ENCODE measurements around the gene RPRML. TPM values are rescaled to one million over a fixed set of nuclear protein-coding genes. Genes with fewer than 3 reads are reported as not detected.
"Not testable (repeated sequence)": the region's sequence is repeated elsewhere in the genome, so short reads cannot be mapped to it uniquely, and the experiment has no call there.

The RPRML gene
- total RNA-seq, 2 donors from 2014 or later: 2.2 TPM; not detected in 1

DNA sequence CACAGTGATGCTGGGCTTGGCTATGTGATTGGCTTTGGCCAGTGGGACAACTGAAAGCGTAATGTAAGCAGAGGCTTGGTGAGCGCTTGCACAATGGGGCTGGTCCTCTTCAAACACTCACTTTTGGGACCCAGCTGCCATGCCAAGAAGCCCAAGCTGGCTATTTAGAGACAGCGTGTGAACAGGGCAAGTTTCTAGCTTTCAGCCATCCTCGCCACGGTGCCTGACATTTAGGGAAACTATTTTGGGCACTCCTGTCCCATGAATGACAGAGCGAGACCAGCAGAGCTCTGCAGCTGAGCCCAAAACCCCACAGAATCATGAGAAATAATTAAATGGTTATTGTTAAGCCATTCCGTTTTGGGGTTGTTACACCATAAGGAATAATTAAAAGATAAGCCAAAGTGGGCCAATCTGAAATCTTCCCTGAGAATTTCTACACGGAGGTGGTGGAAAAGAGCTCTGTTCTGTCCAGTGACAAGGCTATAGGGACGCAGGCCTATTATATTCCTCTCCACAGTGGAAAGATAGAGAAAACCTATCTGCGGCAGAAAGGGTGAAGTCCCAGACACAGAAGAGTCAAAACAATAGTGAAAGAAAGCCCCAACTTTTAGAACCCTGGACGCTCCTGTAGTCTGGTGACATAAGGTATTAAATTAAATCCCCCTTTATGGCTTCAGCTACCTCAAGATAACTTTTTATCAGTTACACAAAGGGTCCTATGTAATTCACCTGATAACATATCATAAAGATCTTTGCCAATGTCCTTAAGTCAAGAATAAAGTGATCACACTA lies 10.8 kb upstream of the RPRML start:
- intact Hi-C loops (cut with DNase I): no loop called here

DNA sequence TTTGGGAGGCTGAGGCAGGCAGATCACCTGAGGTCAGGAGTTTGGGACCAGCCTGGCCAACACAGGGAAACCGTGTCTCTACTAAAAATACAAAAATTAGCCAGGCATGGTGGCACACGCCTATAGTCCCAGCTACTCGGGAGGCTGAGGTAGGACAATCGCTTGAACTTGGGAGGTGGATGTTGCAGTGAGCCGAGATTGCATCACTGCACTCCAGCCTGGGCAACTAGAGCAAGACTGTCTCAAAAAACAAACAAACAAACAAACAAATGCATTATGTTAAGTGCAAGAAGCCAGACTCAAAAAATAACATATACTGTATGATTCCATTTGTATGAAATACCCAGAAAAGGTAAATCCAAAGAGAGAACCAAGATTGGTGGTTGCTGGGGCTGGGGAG lies 8.9 kb upstream of the RPRML start:
- H3K27ac ChIP-seq; intact Hi-C loops (cut with DNase I); H3K4me3 ChIP-seq; H3K27me3 ChIP-seq (replicated peaks; ENCODE audit: insufficient read depth); H3K36me3 ChIP-seq; DNase-seq (ENCODE audit: low spot score); H3K4me1 ChIP-seq (replicated peaks); H3K9me3 ChIP-seq: not testable (repeated sequence)
- 86% methylated on average over 5 of the region's 5 CpGs for WGBS

More for the DNA sequence above, 10.8 kb upstream of the RPRML start:
- Histone ChIP-seq H3K27me3 (replicated peaks; ENCODE audit: insufficient read depth) (no peaks in the 10 kb centered on the region), H3K9me3 (no peaks in the 10 kb centered on the region), H3K36me3 (no peaks in the 10 kb centered on the region), H3K27ac (no peak overlapping the region), H3K4me1 (replicated peaks) (no peaks in the 10 kb centered on the region), H3K4me3 (no peak overlapping the region)
- DNase-seq (ENCODE audit: low spot score): no peak
- 75% methylated on average over 11 of the region's 11 CpGs for WGBS
- TF ChIP-seq POLR2A (IDR thresholded peaks at IDR 0.05): no peak
- TF ChIP-seq POLR2AphosphoS5 (IDR thresholded peaks at IDR 0.05): no peak
- TF ChIP-seq, protein P1, sequence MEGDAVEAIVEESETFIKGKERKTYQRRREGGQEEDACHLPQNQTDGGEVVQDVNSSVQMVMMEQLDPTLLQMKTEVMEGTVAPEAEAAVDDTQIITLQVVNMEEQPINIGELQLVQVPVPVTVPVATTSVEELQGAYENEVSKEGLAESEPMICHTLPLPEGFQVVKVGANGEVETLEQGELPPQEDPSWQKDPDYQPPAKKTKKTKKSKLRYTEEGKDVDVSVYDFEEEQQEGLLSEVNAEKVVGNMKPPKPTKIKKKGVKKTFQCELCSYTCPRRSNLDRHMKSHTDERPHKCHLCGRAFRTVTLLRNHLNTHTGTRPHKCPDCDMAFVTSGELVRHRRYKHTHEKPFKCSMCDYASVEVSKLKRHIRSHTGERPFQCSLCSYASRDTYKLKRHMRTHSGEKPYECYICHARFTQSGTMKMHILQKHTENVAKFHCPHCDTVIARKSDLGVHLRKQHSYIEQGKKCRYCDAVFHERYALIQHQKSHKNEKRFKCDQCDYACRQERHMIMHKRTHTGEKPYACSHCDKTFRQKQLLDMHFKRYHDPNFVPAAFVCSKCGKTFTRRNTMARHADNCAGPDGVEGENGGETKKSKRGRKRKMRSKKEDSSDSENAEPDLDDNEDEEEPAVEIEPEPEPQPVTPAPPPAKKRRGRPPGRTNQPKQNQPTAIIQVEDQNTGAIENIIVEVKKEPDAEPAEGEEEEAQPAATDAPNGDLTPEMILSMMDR (IDR thresholded peaks at IDR 0.05): no peak

DNA sequence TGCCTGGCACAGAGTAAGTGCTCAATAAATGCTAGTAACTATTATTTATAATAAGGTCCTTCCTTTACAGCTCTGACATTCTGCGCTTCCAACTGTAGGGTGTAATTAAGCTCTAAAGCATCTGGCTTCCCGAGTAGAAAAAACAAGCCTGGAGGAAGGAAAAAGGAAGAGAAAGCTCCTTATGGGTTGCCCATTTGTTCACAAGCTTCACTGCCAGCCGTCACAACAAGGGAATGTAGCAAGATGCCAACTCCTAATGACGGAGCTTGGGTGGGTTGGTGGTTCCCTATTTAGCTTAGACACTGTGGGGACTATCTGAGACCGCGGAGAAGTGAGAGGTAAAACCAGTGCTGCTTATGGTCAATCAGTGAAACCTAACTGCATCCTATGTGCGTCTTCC lies 7.3 kb upstream of the RPRML start:
- H3K27me3 ChIP-seq (replicated peaks; ENCODE audit: insufficient read depth): no peaks in the 10 kb centered on the region
- intact Hi-C loops (cut with DNase I): no loop called here
- no peaks in the 10 kb centered on the region for H3K36me3 ChIP-seq
- TF ChIP-seq POLR2AphosphoS5 (IDR thresholded peaks at IDR 0.05): no peak
- no peak for TF ChIP-seq POLR2A (IDR thresholded peaks at IDR 0.05)
- TF ChIP-seq, protein P1 (IDR thresholded peaks at IDR 0.05): no peak
- no peaks in the 10 kb centered on the region for H3K9me3 ChIP-seq
- no peaks in the 10 kb centered on the region for H3K4me1 ChIP-seq (replicated peaks)
- H3K4me3 ChIP-seq: no peak overlapping the region
- H3K27ac ChIP-seq: no peak overlapping the region
- WGBS: 82% methylated on average over 7 of the region's 7 CpGs
- no peak for DNase-seq (ENCODE audit: low spot score)

DNA sequence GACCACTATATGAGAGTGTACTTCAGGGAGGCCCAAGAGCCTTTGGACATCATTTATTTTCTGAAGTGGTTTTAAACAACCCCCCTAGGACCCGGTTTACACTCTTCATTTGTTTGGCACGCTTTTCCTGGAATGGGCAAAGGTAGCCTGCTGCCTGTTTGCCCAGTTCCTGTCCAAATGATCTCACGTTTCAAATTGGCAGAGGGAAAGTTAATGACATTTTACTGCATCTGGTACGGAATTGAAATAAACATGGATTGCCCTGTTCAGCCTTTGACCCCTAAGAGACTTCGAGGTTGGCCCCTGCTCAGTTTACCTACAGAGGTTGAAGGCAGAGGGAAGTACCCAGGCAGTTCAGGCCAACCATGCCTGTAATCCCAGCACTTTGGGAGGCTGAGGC lies 5.8 kb upstream of the RPRML start:
- 25% methylated on average over 5 of the region's 5 CpGs for WGBS
- intact Hi-C loops (cut with DNase I): no loop called here
- Histone ChIP-seq H3K4me1 (replicated peaks) (no peaks in the 10 kb centered on the region), H3K27ac (no peak overlapping the region), H3K36me3 (no peaks in the 10 kb centered on the region), H3K9me3 (no peaks in the 10 kb centered on the region), H3K4me3 (no peak overlapping the region), H3K27me3 (replicated peaks; ENCODE audit: insufficient read depth) (no peaks in the 10 kb centered on the region)
- DNase-seq (ENCODE audit: low spot score): no peak
- TF ChIP-seq POLR2A (IDR thresholded peaks at IDR 0.05) (no peak), POLR2AphosphoS5 (IDR thresholded peaks at IDR 0.05) (peak; percentile 37)

DNA sequence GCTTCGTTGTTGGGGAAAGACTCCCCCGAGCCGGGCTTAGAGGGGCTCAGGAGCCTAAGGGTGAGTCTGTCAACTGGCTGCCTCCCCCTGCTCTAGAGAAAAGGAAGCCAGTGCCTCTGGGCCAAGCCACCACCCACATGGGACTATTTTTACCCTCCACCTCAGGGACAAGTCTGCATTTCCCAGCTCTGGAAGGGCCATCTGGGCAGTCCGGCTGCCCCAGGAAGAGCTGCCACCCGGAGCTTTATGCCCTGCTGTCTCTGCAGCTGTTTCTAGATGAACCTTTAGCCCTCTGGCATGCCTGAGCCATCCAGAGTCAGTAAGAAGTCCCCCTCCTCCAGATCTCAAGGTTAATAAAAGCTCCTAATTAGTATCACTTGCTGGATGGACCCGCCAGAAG lies 5.3 kb upstream of the RPRML start:
- no peak overlapping the region for H3K4me3 ChIP-seq
- TF ChIP-seq, protein P1 (IDR thresholded peaks at IDR 0.05): no peak
- TF ChIP-seq POLR2AphosphoS5 (IDR thresholded peaks at IDR 0.05) (no peak), POLR2A (IDR thresholded peaks at IDR 0.05) (no peak)
- WGBS: 65% methylated on average over 6 of the region's 6 CpGs
- DNase-seq (ENCODE audit: low spot score): no peak
- no peaks in the 10 kb centered on the region for H3K27me3 ChIP-seq (replicated peaks; ENCODE audit: insufficient read depth)
- H3K9me3 ChIP-seq: no peaks in the 10 kb centered on the region
- intact Hi-C loops (cut with DNase I): no loop called here
- H3K36me3 ChIP-seq: no peaks in the 10 kb centered on the region
- no peaks in the 10 kb centered on the region for H3K4me1 ChIP-seq (replicated peaks)
- no peak overlapping the region for H3K27ac ChIP-seq

DNA sequence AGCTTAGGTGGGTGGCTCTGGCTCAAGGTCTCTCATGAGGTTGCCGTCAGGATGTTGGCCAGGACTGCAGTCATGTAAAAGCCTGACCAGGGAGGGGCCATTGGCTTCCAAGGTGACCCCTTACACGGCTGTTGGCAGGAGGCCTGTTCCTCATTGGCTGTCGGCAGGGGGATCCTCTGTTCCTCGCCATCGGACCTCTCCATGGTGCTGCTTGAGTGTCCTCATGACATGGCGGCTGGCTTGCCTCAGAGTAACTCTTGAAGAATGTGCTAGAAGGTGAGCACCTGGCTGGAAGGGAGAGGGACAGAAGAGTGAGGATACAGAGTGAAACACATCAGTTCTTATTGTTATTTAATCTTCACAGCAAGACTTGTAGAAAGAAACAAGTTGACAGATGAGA lies 4.7 kb upstream of the RPRML start:
- Histone ChIP-seq H3K27ac (no peak overlapping the region), H3K9me3 (no peaks in the 10 kb centered on the region), H3K27me3 (replicated peaks; ENCODE audit: insufficient read depth) (no peaks in the 10 kb centered on the region), H3K36me3 (no peaks in the 10 kb centered on the region), H3K4me1 (replicated peaks) (no peaks in the 10 kb centered on the region), H3K4me3 (no peak overlapping the region)
- TF ChIP-seq POLR2AphosphoS5 (IDR thresholded peaks at IDR 0.05) (no peak), POLR2A (IDR thresholded peaks at IDR 0.05) (no peak)
- TF ChIP-seq, protein P1 (IDR thresholded peaks at IDR 0.05): no peak
- intact Hi-C loops (cut with DNase I): no loop called here
- WGBS: 75% methylated on average over 6 of the region's 6 CpGs
- no peak for DNase-seq (ENCODE audit: low spot score)
